GM18867 (cell line): Measurements from ENCODE around the gene KEL.
A peak's percentile ranks its signal among the peaks of the same experiment; 100 is the strongest.
"Not testable (repeated sequence)": the region's sequence is repeated elsewhere in the genome, so short reads cannot be mapped to it uniquely, and the experiment has no call there.

ENCODE experiments used
- ATAC-seq: cut with Tn5 transposase; IDR thresholded peaks from one replicate; pipeline ENCODE4 v1.9.1; 2021; ENCODE audit warnings: mild to moderate bottlenecking, moderate library complexity; ENCODE audit not compliant: unreplicated experiment

KEL gene, protein sequence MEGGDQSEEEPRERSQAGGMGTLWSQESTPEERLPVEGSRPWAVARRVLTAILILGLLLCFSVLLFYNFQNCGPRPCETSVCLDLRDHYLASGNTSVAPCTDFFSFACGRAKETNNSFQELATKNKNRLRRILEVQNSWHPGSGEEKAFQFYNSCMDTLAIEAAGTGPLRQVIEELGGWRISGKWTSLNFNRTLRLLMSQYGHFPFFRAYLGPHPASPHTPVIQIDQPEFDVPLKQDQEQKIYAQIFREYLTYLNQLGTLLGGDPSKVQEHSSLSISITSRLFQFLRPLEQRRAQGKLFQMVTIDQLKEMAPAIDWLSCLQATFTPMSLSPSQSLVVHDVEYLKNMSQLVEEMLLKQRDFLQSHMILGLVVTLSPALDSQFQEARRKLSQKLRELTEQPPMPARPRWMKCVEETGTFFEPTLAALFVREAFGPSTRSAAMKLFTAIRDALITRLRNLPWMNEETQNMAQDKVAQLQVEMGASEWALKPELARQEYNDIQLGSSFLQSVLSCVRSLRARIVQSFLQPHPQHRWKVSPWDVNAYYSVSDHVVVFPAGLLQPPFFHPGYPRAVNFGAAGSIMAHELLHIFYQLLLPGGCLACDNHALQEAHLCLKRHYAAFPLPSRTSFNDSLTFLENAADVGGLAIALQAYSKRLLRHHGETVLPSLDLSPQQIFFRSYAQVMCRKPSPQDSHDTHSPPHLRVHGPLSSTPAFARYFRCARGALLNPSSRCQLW

DNA sequence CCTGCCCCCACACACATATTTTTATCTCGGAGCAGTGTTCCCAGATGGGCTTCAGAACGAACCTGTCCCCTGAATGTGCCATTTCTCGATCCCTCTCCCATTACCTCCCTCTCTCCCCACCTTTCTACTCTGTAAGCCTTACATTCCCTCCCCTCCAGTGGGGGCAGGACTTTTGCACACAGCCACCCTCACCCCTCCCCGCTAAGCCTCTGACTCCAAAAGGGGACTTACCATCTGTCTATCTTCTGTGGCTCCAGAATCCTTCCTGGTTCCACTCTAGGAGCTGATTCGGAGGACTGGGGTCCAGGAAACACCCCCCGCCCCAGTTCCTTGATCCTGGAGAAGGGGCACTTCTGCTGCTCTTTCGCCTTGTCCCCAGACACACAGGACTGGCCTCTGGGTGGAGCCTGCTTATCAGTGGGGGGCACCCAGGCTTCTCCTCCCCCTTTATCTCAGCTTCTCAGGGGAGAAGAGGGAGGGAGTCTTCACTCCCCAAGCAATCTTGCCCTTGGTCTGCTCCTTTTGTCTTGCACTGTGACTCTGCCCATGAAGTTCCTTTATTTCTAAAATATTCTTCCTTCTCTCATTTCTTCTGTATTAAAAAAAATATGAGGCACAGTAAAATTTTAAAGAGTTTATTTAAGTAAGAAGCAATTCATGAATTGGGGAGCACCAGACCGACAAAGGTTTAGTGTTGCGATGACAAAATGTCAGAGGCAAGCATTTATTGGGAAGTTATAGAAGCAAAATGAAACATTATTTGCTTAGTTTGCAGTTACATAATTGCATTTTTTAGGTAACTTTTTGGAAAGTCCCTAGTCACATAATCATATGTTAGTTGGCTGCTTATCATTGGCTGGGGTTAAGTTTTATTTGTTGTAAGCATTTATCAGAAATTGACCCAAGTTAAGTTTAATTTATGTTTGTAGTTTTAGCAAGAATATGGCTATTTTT, at the start of gene KEL:
Gene KEL, minus strand, starts transcription at position 391 of the 954 bp plus-strand sequence. Its CDS starts 157 bp downstream, at position 234.
- no peak for ATAC-seq

DNA sequence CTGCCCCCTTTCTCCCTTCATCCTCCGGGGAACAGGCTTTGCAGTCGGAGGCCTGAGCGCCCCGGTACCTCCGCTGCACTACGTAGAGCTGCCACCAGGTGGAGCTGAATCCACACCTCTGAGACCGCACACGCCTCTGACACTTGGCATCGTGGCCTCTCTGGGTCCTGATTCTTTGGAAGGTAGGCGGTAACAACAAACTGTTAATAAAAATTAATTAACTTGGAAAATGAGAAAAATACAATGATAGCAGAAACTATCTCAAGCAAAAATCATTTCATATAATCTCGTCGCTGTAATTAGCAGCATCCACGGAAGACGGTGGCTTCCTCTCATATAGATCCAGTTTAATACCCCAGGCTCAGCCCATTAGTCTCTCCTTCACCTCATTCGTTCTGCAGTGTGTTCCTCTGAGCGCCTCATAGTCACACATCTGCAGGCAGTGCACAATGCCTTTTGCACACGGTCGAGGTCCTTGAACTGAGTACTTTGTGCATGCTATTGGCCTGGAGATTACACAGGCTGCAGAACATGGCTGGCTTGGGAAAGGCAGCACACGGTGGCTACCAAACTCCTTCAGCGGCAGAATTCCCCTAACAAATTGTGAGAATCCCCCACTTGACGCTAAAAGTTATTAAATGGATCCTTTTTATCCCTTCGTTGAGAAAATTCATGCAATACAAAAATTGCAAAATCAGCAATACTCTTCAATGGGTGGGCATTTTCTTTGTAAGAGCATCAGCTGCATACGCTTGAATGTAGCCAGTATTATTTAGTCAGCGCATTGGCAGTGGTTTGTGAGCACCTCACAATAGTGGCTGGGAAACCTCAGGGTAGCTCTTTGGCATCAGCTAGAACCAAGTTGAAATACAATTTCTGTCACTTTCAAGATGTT, 46.1 kb upstream of the KEL start:
- ATAC-seq, result peak; percentile 95

DNA sequence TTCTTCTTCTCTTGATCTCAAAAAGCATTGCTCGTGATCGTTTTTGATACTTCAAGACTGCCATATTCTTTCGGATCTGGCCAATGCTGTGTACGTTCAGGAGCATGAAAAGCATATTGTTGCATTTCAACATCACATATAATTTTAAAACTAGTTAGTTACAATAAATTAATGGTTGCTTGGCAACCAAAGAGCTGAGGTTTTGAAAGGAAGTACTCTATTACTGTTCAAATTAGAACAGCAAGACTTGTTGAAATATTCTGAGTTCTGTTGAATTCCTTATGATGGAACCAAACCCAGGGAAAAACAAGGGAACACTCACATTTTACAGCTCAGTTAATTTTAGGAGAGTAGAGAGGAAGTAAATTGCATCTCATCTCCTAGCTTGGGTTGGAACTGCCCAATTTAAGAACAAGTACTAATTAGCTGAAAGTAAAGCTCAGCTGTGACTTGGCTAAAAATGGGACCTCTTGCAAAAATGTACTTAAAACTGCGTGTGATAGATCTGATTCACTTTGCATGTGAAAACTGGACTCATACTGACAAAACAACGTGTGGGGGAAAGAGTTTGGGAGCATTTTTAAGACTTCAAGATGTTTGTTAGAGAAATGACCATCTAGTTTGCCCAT, 43.6 kb upstream of the KEL start:
- ATAC-seq, result no peak

DNA sequence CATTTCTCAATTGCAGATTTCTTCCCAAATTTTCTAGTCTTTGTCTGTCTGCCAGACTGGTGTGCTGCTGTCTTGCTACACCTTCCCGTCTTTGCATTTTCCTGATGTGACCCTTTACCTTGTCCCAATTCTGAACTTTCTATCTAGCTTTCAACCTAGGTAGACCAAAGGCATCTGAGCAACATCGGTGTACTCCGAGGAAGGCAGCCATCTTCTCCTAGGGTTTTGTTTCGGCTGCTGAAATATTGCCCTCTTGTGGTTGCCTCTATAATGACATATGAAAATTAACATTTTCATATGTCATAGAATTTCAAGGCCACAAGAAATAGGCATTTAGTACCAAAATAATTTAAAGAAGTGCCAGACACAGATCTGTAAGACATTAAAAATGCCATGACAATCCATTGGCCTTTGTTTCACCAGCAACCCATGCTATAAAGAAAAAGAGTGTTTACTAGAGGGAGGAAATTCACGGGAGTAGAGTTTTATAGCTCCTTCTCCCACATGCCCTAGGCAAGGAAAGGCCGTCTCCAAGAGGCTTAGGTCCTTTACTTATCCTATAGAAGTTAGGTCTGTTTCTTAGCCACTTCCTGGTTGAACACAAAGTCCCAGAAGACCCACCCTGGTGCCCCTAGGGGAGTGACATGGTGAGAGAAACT, 41.4 kb upstream of the KEL start:
- ATAC-seq, result peak; percentile 64

DNA sequence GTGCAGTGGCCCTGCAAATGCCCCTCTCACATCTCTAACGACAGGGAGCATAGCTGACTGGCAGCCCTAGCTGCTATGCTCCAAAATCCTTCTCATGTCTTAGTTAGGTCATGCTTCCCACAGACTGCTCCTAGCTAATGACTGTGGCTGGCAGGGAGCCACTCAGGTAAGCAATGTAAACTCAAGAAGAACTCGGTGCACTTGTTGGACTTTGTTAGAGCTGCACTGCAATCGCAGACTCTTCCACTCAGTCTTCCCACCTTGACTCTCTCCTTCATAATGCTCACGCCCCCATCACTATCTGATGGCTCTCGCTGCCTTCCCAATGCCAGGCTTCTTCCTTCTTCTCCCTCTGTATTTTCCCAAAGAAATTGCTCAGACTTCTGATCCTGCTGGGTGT, 40.7 kb upstream of the KEL start:
- no peak for ATAC-seq

DNA sequence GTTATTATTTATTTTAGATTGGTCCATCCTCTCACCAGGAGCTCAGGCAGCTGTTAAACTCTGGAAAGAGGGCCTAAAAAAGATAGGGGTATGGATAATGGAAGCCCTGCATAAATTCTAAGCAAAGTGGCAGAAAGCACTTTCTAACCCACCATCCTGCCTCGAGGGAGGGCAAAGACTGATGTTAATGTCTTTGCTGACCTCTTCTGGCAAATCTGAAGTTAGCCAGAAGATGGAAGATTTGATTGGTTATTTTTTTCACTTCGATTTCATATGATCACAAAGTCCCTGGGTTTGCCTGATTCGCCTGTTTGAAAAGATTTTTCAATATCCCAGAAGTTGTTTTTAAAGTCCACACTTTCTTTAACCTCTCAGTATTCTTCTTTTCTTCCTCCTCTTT, 39.9 kb upstream of the KEL start:
- ATAC-seq, result peak; percentile 41

DNA sequence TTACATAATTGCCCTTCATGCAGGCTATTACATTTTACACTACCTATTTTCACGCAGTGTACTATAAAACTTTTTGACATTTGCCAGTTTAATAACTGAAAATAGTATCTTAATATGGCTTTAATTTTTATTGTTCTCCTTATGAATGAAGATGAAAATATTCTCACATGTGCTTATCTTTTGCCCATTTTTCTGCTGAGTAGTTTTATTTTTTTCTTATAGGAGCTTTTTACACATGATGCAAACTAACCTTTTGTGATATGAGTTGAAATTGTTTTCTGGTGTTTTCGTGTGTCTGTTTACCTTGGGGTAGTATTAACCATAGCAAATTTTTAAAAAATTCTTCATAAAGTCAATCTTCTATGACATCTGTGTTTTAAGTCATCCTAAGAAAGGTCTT, 38.5 kb upstream of the KEL start:
- ATAC-seq, result no peak

DNA sequence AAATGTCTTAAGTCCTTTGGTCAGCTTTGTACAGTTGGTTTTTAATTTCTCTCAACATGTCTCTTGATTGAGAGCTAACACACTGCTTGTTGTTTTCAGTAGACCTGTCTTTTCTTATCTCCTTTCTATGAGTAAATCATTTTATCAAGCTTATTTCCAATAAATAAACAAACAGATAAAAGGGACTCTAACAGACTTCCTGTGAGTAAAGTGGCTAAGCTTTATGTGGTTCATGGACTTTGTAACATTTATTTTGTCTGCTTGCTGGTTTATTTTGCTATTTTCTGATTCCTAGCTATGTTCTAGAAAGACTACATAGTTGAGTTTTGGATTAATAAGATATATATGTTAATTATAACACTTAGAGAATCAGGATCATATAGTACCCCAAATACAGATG, 37.6 kb upstream of the KEL start:
- ATAC-seq, result no peak

DNA sequence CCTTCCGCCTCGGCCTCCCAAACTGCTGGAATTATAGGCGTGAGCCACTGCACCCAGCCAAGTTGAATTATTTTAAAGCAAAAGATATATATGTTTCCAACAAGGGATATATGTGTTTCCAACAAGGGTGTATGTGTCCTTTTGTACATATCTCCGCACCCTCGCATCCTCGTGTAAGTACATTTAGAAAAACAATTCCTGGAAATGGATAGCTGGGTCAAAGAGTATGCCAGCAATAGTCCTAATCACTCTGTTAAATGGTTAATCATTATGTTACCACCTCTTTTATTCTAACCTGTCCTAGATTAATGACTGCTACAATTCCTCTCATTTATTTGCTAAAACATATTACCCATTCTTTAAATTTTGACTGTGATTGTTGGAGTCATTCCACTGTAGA, 36.8 kb upstream of the KEL start:
- no peak for ATAC-seq

DNA sequence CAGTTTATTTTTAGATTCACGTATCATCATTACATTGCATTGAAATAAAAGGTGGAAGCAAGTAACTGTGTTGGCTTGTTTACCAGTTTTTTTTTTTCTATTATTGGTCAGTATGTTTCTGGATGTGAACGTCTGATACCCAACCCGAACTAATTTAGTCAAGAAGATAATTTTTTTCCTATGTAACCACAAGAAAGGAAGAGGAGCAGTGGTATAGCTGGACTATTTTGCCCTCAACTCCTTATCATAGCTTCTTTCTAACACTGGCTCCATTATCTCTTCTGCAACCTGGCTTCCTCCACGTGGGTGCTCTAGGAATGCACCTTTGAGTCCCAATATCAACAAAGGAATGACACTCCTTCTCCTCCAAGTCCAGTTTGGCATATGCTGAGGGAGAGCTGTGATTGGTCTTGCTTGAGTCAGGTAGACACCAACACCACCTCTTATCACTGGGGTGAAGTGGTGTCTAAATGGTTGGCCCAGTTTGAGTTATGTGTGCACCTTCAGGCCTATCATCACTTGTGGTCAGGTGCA, 35.4 kb upstream of the KEL start:
- no peak for ATAC-seq

DNA sequence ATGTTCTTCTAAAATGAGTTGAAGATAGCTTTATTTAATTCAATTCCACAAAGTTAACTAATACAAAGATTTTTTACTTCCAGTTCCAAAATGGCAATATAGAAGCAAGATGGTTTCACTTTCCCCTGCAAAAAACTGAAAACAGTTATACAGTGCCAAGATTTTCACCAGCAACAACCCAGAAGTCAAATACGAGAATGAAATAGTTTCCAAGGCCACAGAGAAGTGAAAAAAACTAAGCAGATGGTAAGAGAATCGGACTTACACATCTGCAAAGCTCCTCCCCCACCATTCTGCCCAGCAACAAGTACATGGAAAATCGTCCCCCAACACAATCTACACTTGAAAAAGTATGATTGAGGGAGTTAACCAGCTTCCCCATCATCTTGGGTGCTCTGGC, 30.3 kb upstream of the KEL start:
- ATAC-seq, result peak; percentile 56

DNA sequence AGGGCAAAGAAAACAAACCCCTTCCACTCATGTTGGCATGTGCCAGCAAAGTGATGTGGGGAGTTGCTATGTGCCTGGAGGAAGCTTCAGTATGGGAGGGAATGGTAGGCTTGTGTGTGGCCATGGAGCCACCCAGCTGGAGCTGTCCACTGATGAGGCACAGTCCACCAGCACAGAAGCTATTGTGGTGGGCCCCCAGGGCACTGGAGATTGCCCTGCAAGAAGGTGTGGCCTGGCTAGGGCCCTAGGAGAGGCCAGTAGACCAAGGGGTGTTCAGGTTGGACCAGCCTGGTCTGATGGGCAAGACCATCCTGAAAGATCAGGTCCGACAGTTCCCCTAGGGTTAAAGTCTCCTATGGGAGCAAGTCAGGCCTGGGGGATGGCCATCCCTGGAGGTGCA, 22.1 kb upstream of the KEL start:
- ATAC-seq, result no peak

DNA sequence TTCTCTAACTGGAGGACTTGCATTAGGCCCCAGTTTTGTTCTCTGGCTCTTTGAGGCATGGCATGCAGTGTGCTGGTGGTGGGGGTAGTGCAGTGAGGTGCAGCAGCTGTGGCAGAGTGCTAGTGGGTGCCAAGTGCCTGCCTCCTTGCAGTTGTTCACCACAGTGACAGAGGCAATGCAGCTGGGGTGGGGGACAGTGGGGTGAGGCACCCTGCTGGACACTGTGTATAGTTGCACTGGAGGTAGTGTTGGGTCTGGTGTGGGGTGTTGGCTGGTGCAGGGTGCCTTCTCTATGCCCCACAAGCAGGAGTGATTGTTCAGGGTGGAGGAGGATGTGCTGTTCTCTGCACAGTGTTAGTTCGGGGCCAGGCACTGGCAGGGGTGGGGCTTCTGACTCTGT, 21.7 kb upstream of the KEL start:
- no peak for ATAC-seq

DNA sequence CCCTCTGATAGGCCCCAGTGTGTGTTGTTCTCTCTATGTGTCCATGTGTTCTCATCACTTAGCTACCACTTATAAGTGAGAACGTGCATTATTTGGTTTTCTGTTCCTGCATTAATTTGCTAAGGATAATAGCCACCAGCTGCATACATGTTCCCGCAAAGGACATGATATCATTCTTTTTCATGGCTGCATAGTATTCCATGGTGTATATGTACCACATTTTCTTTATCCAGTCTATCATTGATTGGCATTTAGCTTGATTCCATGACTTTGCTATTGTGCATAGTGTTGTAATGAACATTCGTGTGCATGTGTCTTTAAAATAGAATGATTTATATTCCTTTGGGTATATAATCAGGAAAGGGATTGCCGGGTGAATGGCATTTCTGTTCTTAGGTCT, 16.2 kb upstream of the KEL start:
- not testable (repeated sequence) for ATAC-seq

DNA sequence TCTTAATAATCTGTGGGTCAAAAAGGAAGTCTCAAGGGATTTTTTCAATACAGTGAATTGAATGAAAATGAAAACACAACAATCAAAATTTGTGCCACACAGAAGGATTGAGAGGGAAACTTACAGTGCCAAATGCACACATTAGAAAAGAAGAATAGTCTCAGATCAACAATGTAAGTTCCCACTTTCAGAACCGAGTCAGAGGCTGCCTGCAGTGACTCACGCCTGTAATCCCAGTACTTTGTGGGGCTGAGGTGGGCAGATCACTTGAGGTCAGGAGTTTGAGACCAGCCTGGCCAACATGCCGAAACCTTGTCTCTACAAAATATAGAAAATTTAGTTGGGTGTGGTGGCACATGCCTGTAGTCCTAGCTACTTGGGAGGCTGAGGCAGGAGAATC, 12.5 kb upstream of the KEL start:
- ATAC-seq, result no peak

DNA sequence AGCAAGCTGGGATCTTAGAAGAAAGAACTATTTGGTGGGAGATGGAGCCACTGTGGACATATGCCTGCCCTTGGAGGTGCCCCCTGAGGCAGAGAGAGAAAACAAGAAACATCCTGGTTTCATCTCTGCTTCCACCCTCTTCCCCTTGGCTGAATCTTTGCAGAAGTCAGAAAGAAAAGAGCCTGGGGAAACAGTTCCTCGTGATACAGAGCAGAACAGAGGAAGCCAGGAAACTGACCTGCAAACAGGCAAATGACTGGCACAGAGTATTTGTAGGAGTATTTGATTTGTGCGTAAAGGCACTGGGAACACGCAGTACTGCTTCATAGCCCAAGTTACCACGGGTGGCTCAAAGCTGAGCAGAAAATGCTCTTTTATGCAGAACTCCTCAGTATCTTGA, 7.0 kb upstream of the KEL start:
- ATAC-seq, result no peak

DNA sequence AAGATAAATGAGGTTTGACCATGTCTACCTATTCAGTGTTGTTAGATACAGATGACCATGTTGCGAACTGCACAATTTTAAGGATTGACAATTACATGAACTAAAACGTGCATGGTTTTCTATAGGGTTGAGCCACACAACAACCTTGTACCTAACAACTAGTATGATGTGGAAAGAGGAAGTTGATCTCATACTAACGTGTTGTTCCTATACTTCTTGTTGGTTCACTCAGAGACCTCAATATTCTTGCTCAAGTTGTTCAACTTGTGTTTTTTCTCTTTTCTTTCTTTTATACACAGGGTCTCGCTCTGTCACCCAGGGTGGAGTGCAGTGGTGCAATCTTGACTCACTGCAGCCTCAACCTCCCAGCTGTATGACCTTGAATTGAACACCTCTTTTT, 6.1 kb upstream of the KEL start:
- ATAC-seq, result no peak

DNA sequence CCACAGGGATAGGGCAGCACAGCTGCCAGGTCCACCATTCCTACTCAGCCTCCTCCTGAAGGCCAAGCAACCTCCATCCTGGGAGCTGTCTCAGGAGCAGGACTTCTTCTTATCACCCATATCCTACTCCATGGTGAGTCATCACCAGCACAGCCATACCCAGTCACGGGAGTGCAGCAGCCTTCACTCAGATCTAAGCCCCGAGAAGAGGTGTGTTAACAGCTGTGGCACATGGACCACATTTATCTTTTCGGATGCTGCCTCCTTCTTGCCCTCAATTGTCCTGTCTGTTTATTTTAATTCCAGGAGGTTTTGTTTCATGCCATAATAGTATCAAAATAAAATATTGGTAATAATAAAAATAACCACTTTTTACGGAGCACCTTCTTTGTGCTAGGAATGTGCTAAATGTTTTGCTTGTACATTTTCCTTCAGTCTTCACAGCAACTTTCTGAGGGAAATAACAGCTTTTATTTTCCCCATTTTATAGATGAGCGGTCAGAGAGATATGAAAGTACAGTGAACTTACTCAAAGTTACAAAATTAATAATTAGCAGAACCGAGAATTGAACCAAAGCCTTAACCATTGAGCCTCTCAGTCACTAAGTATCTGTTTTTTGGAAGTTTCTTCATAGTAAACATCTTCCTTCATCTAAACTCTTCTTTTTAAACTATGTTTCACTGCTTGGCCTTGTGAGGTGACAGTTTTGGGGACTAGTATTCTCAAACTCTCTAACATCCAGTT, 2.5 kb upstream of the KEL start:
- no peak for ATAC-seq
